Breast epithelium (tissue), 3 donors: ENCODE results near the gene AQP6.

Source experiments
- POLR2A ChIP-seq: fragments of 450-650 bp; IDR thresholded peaks from one replicate; pipeline ENCODE4 v1.6.1; 2016; ENCODE audit warnings: antibody characterized with exemption, mild to moderate bottlenecking, moderate library complexity
- POLR2AphosphoS5 ChIP-seq, 3 donors: sonication (generic); formaldehyde crosslinking; IDR thresholded peaks; one replicate each; pipeline ENCODE4 v1.6.1; 2017; ENCODE audit warnings: antibody characterized with exemption in 3 of 3
- TF ChIP-seq, protein P1 (sequence below), 3 donors: fragments of 450-650 bp; IDR thresholded peaks; one replicate each; pipeline ENCODE4 v1.5.1; 2016 to 2017; ENCODE audit warnings: antibody characterized with exemption in 3 of 3, mild to moderate bottlenecking in 3 of 3, moderate library complexity in 3 of 3

DNA sequence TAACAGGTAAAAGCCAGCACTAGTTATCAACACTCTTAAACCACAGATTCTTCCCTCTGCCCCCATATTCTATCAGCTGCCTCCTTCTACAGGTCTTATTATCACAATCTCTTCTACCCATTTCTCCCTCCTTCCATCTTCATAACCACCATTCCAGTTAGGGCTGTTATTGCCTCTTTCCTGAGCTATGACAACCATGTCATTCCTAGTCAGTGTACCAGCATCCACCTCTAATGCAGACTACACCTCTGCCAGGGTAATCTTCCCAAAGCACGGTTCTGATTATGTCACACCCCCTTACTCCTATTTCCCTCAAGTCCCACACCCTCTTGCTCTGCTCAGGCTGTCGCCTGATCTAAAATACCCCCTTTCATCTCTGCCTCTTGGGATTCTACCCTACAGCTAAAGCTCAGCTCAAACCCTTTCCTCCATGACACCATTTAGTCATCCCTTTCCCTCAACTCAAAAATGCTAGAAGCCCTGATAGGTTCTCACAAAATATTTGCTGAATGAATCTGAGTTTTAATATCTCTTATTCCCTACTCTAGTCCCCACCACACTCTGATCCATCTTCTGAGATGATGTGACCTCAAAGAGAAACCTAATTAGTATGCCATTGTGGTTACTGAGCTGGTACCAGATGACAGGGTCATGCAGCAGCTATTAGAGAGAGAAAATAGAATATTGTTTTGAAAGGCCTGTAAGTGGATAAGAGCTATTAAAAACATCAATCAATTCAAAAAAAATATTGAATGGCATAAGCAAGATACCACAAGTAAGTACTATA is 40.8 kb downstream of the AQP6 start:
- TF ChIP-seq, protein P1, sequence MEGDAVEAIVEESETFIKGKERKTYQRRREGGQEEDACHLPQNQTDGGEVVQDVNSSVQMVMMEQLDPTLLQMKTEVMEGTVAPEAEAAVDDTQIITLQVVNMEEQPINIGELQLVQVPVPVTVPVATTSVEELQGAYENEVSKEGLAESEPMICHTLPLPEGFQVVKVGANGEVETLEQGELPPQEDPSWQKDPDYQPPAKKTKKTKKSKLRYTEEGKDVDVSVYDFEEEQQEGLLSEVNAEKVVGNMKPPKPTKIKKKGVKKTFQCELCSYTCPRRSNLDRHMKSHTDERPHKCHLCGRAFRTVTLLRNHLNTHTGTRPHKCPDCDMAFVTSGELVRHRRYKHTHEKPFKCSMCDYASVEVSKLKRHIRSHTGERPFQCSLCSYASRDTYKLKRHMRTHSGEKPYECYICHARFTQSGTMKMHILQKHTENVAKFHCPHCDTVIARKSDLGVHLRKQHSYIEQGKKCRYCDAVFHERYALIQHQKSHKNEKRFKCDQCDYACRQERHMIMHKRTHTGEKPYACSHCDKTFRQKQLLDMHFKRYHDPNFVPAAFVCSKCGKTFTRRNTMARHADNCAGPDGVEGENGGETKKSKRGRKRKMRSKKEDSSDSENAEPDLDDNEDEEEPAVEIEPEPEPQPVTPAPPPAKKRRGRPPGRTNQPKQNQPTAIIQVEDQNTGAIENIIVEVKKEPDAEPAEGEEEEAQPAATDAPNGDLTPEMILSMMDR (IDR thresholded peaks at IDR 0.05) = no peak
- no peak for TF ChIP-seq POLR2A
- TF ChIP-seq POLR2AphosphoS5 (IDR thresholded peaks at IDR 0.05) = no peak
